ENCODE measurements around the gene EFCAB3.
"Not testable (repeated sequence)": the region's sequence is repeated elsewhere in the genome, so short reads cannot be mapped to it uniquely, and the experiment has no call there.

The EFCAB3 gene

GRCh38 chr17:62465271-62465670, 84.9 kb downstream of the EFCAB3 start:
- not testable (repeated sequence) for DNase-seq
